Neuronal stem cell (in vitro differentiated cells): ENCODE results near the gene GPR62.
A peak's percentile ranks its signal among the peaks of the same experiment; 100 is the strongest.

Experiments
- DNase-seq: peaks from one replicate; pipeline ENCODE4 v3.0.0-alpha.2; 2013; ENCODE audit warnings: low spot score
- H2AFZ ChIP-seq: one replicate; pipeline ENCODE4 v1.6.1; 2013; ENCODE audit warnings: mild to moderate bottlenecking, low read length, inconsistent platforms
- H2AK5ac ChIP-seq: 2 replicates; pipeline ENCODE4 v1.6.1; 2013; ENCODE audit warnings: low read depth, mild to moderate bottlenecking, inconsistent platforms, low read length, moderate library complexity, mixed read lengths
- H2BK120ac ChIP-seq: 2 replicates; pipeline ENCODE4 v1.6.1; 2013; ENCODE audit warnings: low read depth, mild to moderate bottlenecking, inconsistent platforms, low read length, moderate library complexity, mixed read lengths
- H2BK12ac ChIP-seq: one replicate; pipeline ENCODE4 v1.6.1; 2013; ENCODE audit warnings: low read length, inconsistent platforms
- H2BK15ac ChIP-seq: 2 replicates; pipeline ENCODE4 v1.6.1; 2013; ENCODE audit warnings: mild to moderate bottlenecking, low read length, inconsistent platforms, mixed read lengths
- H2BK5ac ChIP-seq: one replicate; pipeline ENCODE4 v1.6.1; 2013; ENCODE audit warnings: inconsistent platforms, mild to moderate bottlenecking, low read length, moderate library complexity
- H3K14ac ChIP-seq: one replicate; pipeline ENCODE4 v1.6.1; 2013; ENCODE audit warnings: low read length, inconsistent platforms
- H3K18ac ChIP-seq: 2 replicates; pipeline ENCODE4 v1.6.1; 2013; ENCODE audit warnings: low read length, inconsistent platforms
- H3K23ac ChIP-seq: 2 replicates; pipeline ENCODE4 v1.6.1; 2013; ENCODE audit warnings: low read depth, mild to moderate bottlenecking, mixed read lengths, low read length, inconsistent platforms; ENCODE audit not compliant: poor library complexity
- H3K27ac ChIP-seq: replicated peaks from 3 replicates; pipeline ENCODE4 v1.5.1; 2013; ENCODE audit warnings: low read length, inconsistent platforms
- H3K27me3 ChIP-seq, 3 experiments: 2 replicates each; pipeline ENCODE4 v1.6.1; 2013; ENCODE audit warnings: low read length in 3 of 3, mild to moderate bottlenecking in 2 of 3, inconsistent platforms in 1 of 3, low read depth in 1 of 3, mixed read lengths in 1 of 3, moderate library complexity in 1 of 3; ENCODE audit not compliant: control insufficient read depth in 3 of 3, insufficient read depth in 3 of 3
- H3K36me3 ChIP-seq, 2 donors: replicated peaks in 1 of 2; 2 replicates each; pipeline ENCODE4 v1.6.1; 2013; ENCODE audit warnings: low read length in 2 of 2; ENCODE audit not compliant: control insufficient read depth in 2 of 2, insufficient read depth in 2 of 2
- H3K4ac ChIP-seq: 2 replicates; pipeline ENCODE4 v1.6.1; 2013; ENCODE audit warnings: inconsistent platforms, mild to moderate bottlenecking, low read length, moderate library complexity
- H3K4me1 ChIP-seq, 2 donors: 1 replicate in 1 of 2; 2 replicates in 1 of 2; pipeline ENCODE4 v1.6.1; 2013; ENCODE audit warnings: low read length in 2 of 2, low read depth in 1 of 2; ENCODE audit not compliant: control insufficient read depth in 2 of 2, insufficient read depth in 1 of 2
- H3K4me2 ChIP-seq: one replicate; pipeline ENCODE4 v1.6.1; 2013; ENCODE audit warnings: mild to moderate bottlenecking, low read length, inconsistent platforms; ENCODE audit not compliant: insufficient read depth, poor library complexity, severe bottlenecking
- H3K4me3 ChIP-seq, 2 donors: 2 replicates each; pipeline ENCODE4 v1.5.1; 2013; ENCODE audit warnings: low read length in 2 of 2, mild to moderate bottlenecking in 2 of 2, inconsistent platforms in 1 of 2, moderate library complexity in 1 of 2
- H3K79me1 ChIP-seq: one replicate; pipeline ENCODE4 v1.6.1; 2013; ENCODE audit warnings: low read depth, mild to moderate bottlenecking, inconsistent platforms, low read length, moderate library complexity
- H3K9ac ChIP-seq: one replicate; pipeline ENCODE4 v1.6.1; 2013; ENCODE audit warnings: mild to moderate bottlenecking, low read depth, low read length, inconsistent platforms; ENCODE audit not compliant: poor library complexity
- H3K9me3 ChIP-seq, 2 donors: replicated peaks in 1 of 2; 2 replicates each; pipeline versions ENCODE3 to v1.6.1; 2013; ENCODE audit warnings: low read length in 2 of 2, mild to moderate bottlenecking in 2 of 2, inconsistent platforms in 1 of 2, low read depth in 1 of 2, mixed read lengths in 1 of 2, moderate library complexity in 1 of 2; ENCODE audit not compliant: control insufficient read depth in 2 of 2, insufficient read depth in 1 of 2
- H4K8ac ChIP-seq: one replicate; pipeline ENCODE4 v1.6.1; 2013; ENCODE audit warnings: low read depth, mild to moderate bottlenecking, inconsistent platforms, low read length, moderate library complexity
- H4K91ac ChIP-seq: one replicate; pipeline ENCODE4 v1.6.1; 2013; ENCODE audit warnings: low read length, low read depth, mild to moderate bottlenecking, inconsistent platforms; ENCODE audit not compliant: poor library complexity
- WGBS, 2 donors: extraction: QIAGEN DNeasy Blood & Tissue Kit; methylation state at CpG; one replicate each; pipeline ENCODE4 v1.1.7; 2013; ENCODE audit warnings: missing lambda C conversion rate in 2 of 2, mixed read lengths in 1 of 2; ENCODE audit not compliant: insufficient read length in 2 of 2, insufficient replicate concordance in 1 of 2; ENCODE audit errors: extremely low coverage in 2 of 2; 5-methylcytosine and 5-hydroxymethylcytosine counted together

The GPR62 gene

DNA sequence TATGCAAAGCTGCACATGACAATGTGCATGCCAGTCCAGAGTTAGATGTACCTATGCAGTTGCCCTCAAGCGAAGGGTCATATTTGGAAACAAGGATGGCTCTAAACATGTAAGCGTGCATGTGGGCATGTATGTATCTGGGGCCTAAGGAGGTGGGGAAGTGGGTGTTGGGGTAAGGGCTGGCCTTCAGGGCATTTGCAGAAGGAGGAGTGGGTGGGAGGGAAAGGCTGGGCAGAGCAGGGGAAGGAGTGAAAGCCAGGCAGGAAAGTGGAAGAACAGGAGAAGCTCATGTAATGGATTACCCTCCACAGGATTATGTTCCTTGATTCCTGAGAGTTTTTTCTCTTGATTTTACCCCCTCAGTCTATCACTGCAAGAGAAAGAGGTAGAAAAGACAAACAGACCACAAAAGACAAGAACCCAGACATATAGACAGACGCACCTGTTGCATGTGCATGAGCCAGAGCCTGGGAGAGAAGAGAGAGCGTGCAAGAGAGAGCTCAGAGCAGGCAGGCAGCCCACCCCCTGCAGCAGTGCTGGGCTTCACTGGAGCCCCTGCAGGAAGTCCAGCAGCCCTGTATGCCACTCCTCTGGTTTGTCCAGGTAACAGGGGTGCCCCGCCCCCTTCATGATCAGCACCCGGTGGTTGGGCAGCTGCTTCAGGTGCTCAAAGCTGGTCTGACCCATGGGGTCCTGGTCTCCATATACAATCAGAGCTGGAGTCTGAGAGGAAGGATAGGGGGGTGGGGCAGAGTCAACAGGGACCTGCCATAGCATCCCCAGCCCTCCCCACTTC, 13.9 kb downstream of the GPR62 start:
- Histone ChIP-seq H2BK12ac (peak overlapping the region; percentile 93), H3K4ac (no peak overlapping the region), H3K9ac (peak overlapping the region; percentile 38), H3K14ac (peak overlapping the region; percentile 40), H3K79me1 (peaks cover 6% of the 10 kb centered on the region), H3K36me3 (no peaks in the 10 kb centered on the region), H3K23ac (no peak overlapping the region), H3K18ac (peak overlapping the region; percentile 73), H4K8ac (no peak overlapping the region), H3K4me1 (peaks cover 44 to 48% of the 10 kb centered on the region in 2 donors), H2AK5ac (peak overlapping the region; percentile 77), H3K4me2 (peak overlapping the region; percentile 69), H2AFZ (no peak overlapping the region), H3K4me3 (peak overlapping the region; percentile 10 to 60), H3K27me3 (no peaks in the 10 kb centered on the region), H2BK120ac (peak overlapping the region; percentile 69), H3K27ac (peak overlapping the region; percentile 86), H3K9me3 (no peaks in the 10 kb centered on the region), H2BK5ac (peak overlapping the region; percentile 97), H4K91ac (peak overlapping the region; percentile 90), H2BK15ac (peak overlapping the region; percentile 13)
- no peak for DNase-seq
- no CpG with 5 or more reads among the region's 6 CpGs for WGBS, 2 donors

DNA sequence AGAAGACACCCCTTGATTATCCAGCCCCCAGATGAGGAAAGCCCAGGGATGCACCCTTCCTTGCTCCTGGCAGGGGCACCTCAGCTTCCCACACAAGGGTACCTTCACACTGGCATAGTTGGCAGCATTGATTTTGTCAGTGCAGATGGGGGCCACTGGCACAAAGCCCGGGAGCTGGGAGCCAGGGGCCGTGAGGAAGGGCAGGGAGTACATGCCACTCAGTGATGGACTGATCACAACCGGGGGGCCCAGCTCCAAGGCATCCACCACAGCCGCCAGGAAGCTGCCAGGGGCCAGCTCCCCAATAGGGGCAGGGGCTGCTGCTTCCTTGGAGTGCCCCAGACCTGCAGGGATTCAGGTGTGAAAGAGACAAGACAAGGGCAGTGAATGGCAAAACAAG, 14.7 kb downstream of the GPR62 start:
- H4K91ac ChIP-seq = no peak overlapping the region
- no peak overlapping the region for H2AFZ ChIP-seq
- no peaks in the 10 kb centered on the region for H3K27me3 ChIP-seq
- H3K4ac ChIP-seq = no peak overlapping the region
- H2BK15ac ChIP-seq = peak overlapping the region; percentile 13
- H3K23ac ChIP-seq = no peak overlapping the region
- H2BK120ac ChIP-seq = no peak overlapping the region
- H4K8ac ChIP-seq = no peak overlapping the region
- no peak overlapping the region for H3K14ac ChIP-seq
- peak overlapping the region; percentile 53 for H3K18ac ChIP-seq
- no peak for DNase-seq
- peak overlapping the region; percentile 49 for H2AK5ac ChIP-seq
- H3K27ac ChIP-seq = no peak overlapping the region
- H3K4me2 ChIP-seq = no peak overlapping the region
- no peak overlapping the region for H3K9ac ChIP-seq
- no peaks in the 10 kb centered on the region for H3K36me3 ChIP-seq
- peak overlapping the region; percentile 14 for H2BK12ac ChIP-seq
- peaks cover 5% of the 10 kb centered on the region for H3K79me1 ChIP-seq
- peaks cover 46 to 48% of the 10 kb centered on the region in 2 donors for H3K4me1 ChIP-seq
- WGBS, 2 donors = no CpG with 5 or more reads among the region's 4 CpGs
- H2BK5ac ChIP-seq = peak overlapping the region; percentile 69
- no peak overlapping the region for H3K4me3 ChIP-seq
- no peaks in the 10 kb centered on the region for H3K9me3 ChIP-seq

DNA sequence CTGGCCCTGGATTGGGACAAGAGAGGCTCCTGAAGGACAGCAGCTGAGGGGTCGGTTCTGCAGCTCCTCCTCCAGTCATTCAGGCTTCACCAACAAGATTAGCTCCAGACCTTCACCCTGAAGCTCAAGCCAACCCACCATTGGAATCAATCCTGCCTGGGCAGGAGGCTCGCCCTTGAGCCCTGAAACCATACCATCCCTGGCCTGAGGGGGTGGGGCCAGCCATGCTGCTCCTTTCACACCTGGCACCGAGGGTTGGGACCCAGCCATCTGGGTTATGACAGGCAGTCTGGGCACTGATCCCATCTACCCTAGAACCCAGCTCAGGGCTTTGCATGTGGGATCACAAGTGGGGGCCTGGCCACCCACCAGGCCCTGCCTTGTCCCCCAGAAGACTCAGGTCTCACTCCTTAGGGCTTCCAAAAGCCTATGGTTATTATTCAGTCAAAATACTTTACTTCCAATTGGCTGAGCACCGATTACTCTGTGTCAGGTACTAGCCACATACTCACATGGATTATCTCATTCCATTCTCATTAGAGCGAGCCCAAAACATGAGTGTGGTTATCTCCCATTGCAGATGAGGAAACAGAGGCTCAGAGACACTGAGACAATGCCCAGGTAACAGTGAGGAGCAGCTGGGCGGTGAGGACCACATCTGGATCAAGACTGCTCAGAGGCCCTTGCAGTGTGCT, 15.6 kb downstream of the GPR62 start:
- H3K9ac ChIP-seq = no peak overlapping the region
- no peak overlapping the region for H3K18ac ChIP-seq
- H2AFZ ChIP-seq = no peak overlapping the region
- peak overlapping the region; percentile 4 for H2AK5ac ChIP-seq
- no peak overlapping the region for H2BK120ac ChIP-seq
- no peak overlapping the region for H4K8ac ChIP-seq
- peaks cover 0 to 2% (median 0%) of the 10 kb centered on the region in 3 experiments for H3K27me3 ChIP-seq
- H3K27ac ChIP-seq = no peak overlapping the region
- H2BK5ac ChIP-seq = no peak overlapping the region
- H3K4me2 ChIP-seq = no peak overlapping the region
- H3K14ac ChIP-seq = no peak overlapping the region
- no peak overlapping the region for H3K4me3 ChIP-seq
- H3K4me1 ChIP-seq = peaks cover 43 to 44% of the 10 kb centered on the region in 2 donors
- no peak overlapping the region for H2BK12ac ChIP-seq
- H3K36me3 ChIP-seq = no peaks in the 10 kb centered on the region
- no CpG with 5 or more reads among the region's 6 CpGs for WGBS, 2 donors
- no peak overlapping the region for H4K91ac ChIP-seq
- peaks cover 5% of the 10 kb centered on the region for H3K79me1 ChIP-seq
- H2BK15ac ChIP-seq = no peak overlapping the region
- DNase-seq = no peak
- H3K9me3 ChIP-seq = no peaks in the 10 kb centered on the region
- no peak overlapping the region for H3K4ac ChIP-seq
- no peak overlapping the region for H3K23ac ChIP-seq

DNA sequence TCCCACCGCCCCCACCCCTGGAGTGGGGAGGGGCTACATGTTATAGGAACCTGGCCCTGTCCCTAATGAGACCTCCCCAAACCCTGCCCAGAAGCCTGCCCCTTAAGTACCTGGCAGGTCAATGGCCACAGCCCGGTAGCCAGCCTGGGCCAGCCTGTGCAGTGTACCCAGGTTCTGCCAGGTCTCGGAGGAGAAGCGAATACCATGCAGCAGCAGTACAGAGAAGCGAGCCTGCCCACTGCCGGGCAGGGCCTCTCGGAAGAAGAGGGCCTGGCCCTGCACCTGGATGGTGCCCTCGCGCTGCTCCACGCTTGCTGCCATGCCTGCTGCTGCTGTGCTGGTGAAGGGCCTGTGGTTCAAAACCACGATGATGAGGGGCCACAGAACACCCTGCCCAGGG, 16.2 kb downstream of the GPR62 start:
- no peak overlapping the region for H4K8ac ChIP-seq
- H3K36me3 ChIP-seq = no peaks in the 10 kb centered on the region
- H3K23ac ChIP-seq = no peak overlapping the region
- H3K4me2 ChIP-seq = no peak overlapping the region
- H3K14ac ChIP-seq = no peak overlapping the region
- DNase-seq = no peak
- no peak overlapping the region for H3K4me3 ChIP-seq
- peaks cover 40 to 41% of the 10 kb centered on the region in 2 donors for H3K4me1 ChIP-seq
- no peak overlapping the region for H2BK120ac ChIP-seq
- no peak overlapping the region for H2BK12ac ChIP-seq
- H4K91ac ChIP-seq = peak overlapping the region; percentile 58
- no CpG with 5 or more reads among the region's 11 CpGs for WGBS, 2 donors
- H3K18ac ChIP-seq = peak overlapping the region; percentile 52
- H3K27me3 ChIP-seq = peaks cover 0 to 2% (median 0%) of the 10 kb centered on the region in 3 experiments
- no peak overlapping the region for H2AFZ ChIP-seq
- peaks cover 2% of the 10 kb centered on the region for H3K79me1 ChIP-seq
- peak overlapping the region; percentile 4 for H2AK5ac ChIP-seq
- no peaks in the 10 kb centered on the region for H3K9me3 ChIP-seq
- H3K9ac ChIP-seq = peak overlapping the region; percentile 25
- no peak overlapping the region for H3K27ac ChIP-seq
- peak overlapping the region; percentile 87 for H2BK15ac ChIP-seq
- H3K4ac ChIP-seq = no peak overlapping the region
- H2BK5ac ChIP-seq = no peak overlapping the region
